Ovary (tissue), 9 donors: Measurements from ENCODE around the gene TNPO1. TPM values are rescaled to one million over a fixed set of nuclear protein-coding genes. Genes with fewer than 3 reads are reported as not detected.

Experiments
- DNase-seq, 5 donors: peaks; one replicate each; pipeline ENCODE4 v3.0.0-alpha.2; 2019 to 2020
- H3K27ac ChIP-seq, 2 donors: fragments of 200-600 bp; one replicate each; pipeline versions ENCODE4 v1.5.1 to v1.8.0; 2019 to 2022
- H3K27me3 ChIP-seq: fragments of 200-600 bp; one replicate; pipeline ENCODE4 v1.8.0; 2022
- H3K36me3 ChIP-seq: fragments of 200-600 bp; sonication (generic); one replicate; pipeline ENCODE4 v1.5.1; 2019
- H3K4me1 ChIP-seq: one replicate; pipeline ENCODE4 v1.8.1; 2013; ENCODE audit warnings: mild to moderate bottlenecking, moderate library complexity; ENCODE audit not compliant: insufficient read depth
- H3K4me3 ChIP-seq: fragments of 200-600 bp; sonication (generic); one replicate; pipeline ENCODE4 v1.5.1; 2017
- H3K9me3 ChIP-seq, 2 donors: fragments of 200-600 bp in 1 of 2; sonication (generic) in 1 of 2; one replicate each; pipeline versions ENCODE4 v1.5.1 to v1.8.1; 2013 to 2019; ENCODE audit warnings: mild to moderate bottlenecking in 1 of 2, moderate library complexity in 1 of 2
- EP300 ChIP-seq: sonication (generic); formaldehyde crosslinking; IDR thresholded peaks from one replicate; pipeline ENCODE4 v1.6.1; 2017; ENCODE audit warnings: antibody characterized with exemption
- POLR2A ChIP-seq: fragments of 450-650 bp; IDR thresholded peaks from one replicate; pipeline ENCODE4 v1.6.1; 2017; ENCODE audit warnings: antibody characterized with exemption, mild to moderate bottlenecking, moderate library complexity
- WGBS, 3 donors: extraction: QIAGEN DNeasy Blood & Tissue Kit in 1 of 3; methylation state at CpG; one replicate each; pipeline versions ENCODE4 v1.1.5 to v1.1.7; 2013 to 2017; 5-methylcytosine and 5-hydroxymethylcytosine counted together
- intact Hi-C, 4 donors: fragments of 100-400 bp; cut with DNase I; formaldehyde crosslinking; loops; one replicate each; pipeline versions ENCODE4 v1.11.0 to v1.15.1; 2022 to 2023
- polyA plus RNA-seq, 2 donors: library from polyadenylated mRNA; stranded (reverse); fragments of 200-250 nt in 1 of 2; fragments of 350-450 nt in 1 of 2; fragmentation: Illumina TruSeq in 1 of 2; extraction: RNeasy Lipid Tissue Mini Kit (QIAGEN cat#74804) in 1 of 2; gene quantifications; one replicate each; pipeline ENCODE4 v1.2.3, GENCODE V29; 2013 to 2014
- total RNA-seq, 7 donors: library from RNA; depleted of rRNA in 2 of 7; stranded (reverse); fragments of >200 nt in 2 of 7; fragmentation: NEBNext Ultra II Directional in 3 of 7; extraction: Animal tissue kit (Norgen Biotek cat#: 25700) in 3 of 7; gene quantifications; one replicate each; pipeline versions ENCODE4 v1.1.0 to v1.2.4, GENCODE V29; 2016 to 2023
- TF ChIP-seq, protein P1 (sequence below), 3 donors: fragments of 450-650 bp in 2 of 3; fragments of 200-600 bp in 1 of 3; IDR thresholded peaks; one replicate each; pipeline versions ENCODE4 v1.5.1 to v1.8.0; 2016 to 2022; ENCODE audit warnings: antibody characterized with exemption in 3 of 3, mild to moderate bottlenecking in 1 of 3
- donor health status: DM: no; HTN: no; CAD: no; lungs with moderate emphysema.
- donor health status: DM: no; HTN: no; CAD: no.
- donor health status: Bipolar disorder and iron deficiency.
- donor health status: DM: yes; HTN: yes; CAD: no.
- donor health status: DM: no; HTN: no; CAD: no.
- donor health status: DM: yes; HTN: yes; CAD: no.

TNPO1 gene
- total and polyA plus RNA-seq, 9 donors: 14.9 to 99.3 (median 61.8) TPM

DNA sequence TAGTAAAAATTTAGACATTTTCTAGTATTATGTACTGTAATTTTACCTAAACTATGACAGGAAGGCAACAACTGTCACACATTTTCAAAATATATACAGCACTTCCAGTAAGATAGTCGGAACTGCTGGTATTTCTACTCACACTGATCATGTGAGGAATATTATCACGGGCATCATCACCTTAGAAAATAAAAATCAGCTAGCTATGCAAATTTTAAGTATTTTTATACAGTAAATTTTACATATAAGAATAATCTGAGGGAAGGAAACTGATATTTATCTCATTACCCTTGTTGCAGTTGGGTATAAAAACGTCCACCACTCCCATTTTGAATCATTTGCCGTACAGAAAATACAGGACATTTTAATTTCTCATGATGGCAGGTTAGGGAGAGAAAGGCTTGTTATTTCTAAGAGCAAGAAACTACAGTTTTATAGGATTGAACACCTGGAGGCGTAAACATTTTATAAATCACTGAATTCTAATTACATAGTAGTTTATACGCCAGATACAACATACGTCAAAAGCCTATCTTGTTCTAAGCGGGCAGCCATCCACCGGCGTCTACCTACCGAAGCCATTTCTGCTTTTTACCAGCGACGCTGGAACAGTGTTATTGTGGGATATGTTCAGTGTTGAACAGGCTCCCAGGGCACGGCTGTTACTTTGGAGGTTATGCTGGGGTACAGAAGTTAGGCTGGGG is 729 bp upstream of the TNPO1 start:
- intact Hi-C loops: loop anchor here in 1 of 4 donors (2.0 to 10.0 kb wide), 2 partner anchors 33 to 139 kb away; partner anchors contain the start of gene FCHO2
- no peaks in the 10 kb centered on the region for H3K4me1 ChIP-seq
- peak overlapping the region; percentile 89 to 93 for H3K27ac ChIP-seq
- WGBS, 3 donors: 1 to 3% (median 3%) methylated on average over 14 of the region's 14 CpGs
- H3K4me3 ChIP-seq: peak overlapping the region; percentile 78
- H3K9me3 ChIP-seq: no peaks in the 10 kb centered on the region
- H3K36me3 ChIP-seq: no peaks in the 10 kb centered on the region
- TF ChIP-seq, protein P1, sequence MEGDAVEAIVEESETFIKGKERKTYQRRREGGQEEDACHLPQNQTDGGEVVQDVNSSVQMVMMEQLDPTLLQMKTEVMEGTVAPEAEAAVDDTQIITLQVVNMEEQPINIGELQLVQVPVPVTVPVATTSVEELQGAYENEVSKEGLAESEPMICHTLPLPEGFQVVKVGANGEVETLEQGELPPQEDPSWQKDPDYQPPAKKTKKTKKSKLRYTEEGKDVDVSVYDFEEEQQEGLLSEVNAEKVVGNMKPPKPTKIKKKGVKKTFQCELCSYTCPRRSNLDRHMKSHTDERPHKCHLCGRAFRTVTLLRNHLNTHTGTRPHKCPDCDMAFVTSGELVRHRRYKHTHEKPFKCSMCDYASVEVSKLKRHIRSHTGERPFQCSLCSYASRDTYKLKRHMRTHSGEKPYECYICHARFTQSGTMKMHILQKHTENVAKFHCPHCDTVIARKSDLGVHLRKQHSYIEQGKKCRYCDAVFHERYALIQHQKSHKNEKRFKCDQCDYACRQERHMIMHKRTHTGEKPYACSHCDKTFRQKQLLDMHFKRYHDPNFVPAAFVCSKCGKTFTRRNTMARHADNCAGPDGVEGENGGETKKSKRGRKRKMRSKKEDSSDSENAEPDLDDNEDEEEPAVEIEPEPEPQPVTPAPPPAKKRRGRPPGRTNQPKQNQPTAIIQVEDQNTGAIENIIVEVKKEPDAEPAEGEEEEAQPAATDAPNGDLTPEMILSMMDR (IDR thresholded peaks at IDR 0.05): no peak
- TF ChIP-seq EP300 (no peak), POLR2A (no peak)
- H3K27me3 ChIP-seq: no peaks in the 10 kb centered on the region
- DNase-seq: no peak

DNA sequence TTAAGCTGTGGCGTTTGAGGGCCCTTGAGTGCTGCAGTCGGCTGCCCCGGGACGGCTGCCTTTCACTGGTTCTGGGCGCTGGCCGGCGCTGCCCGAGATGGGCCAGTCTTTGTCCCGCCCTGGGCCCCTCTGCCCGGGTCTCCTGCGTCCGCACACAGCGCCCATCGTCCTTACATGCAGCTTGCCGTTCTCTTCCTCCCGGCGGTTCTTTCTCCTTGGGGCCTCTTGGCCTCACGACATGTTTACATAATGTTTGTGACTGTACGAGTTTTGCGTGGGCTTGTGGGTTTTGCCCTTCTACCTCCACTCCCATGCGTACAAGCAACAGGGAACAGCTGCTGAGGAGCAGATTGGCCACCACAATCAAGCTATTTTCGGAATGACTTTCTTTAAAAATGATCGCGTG is 618 bp downstream of the TNPO1 start:
- Histone ChIP-seq H3K36me3 (no peaks in the 10 kb centered on the region), H3K9me3 (no peaks in the 10 kb centered on the region), H3K4me3 (peak overlapping the region; percentile 78), H3K27me3 (no peaks in the 10 kb centered on the region), H3K4me1 (no peaks in the 10 kb centered on the region), H3K27ac (peak overlapping the region; percentile 89 to 93)
- WGBS, 3 donors: 0 to 1% (median 0%) methylated on average over 18 to 24 of the region's 24 CpGs
- intact Hi-C loops: loop anchor here in 1 of 4 donors (2.0 to 10.0 kb wide), 2 partner anchors 32 to 138 kb away; partner anchors contain the start of gene FCHO2
- peak in 4 of 5 donors; percentile 45 to 72 (median 58) for DNase-seq
- TF ChIP-seq POLR2A: no peak
- TF ChIP-seq, protein P1 (IDR thresholded peaks at IDR 0.05): peak in 1 of 3 donors; percentile 1
- no peak for TF ChIP-seq EP300

DNA sequence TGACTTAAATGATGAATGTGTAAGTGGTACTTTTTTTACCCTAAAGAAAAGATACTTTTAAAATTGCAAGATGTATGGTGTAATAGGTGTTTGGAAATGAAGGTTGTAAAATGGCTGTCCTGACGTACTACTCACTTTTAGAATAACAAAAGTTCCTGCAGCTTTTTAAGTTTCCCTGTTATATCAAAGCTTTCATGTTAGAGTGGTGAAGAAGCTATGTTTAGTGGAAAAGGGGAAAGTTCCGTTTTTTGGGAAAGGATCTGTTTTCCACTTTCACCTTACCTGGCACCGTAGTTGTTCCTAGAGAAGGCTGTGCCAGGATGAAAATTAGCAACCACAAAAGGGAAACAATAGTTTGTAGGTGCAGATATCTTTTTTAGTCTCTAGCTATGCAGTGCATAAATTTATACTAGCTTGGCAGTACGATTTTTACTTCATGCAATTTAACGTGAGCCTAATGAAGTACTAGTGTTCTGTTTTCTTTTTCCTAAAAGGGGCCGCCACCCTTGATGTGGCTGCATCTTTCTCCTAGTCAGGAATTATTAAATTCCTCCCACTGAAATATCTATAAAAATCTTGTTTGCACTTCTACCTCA is 1.3 kb downstream of the TNPO1 start:
- WGBS, 3 donors: 3 to 6% (median 3%) methylated on average over 6 of the region's 6 CpGs
- no peak for TF ChIP-seq POLR2A
- TF ChIP-seq, protein P1 (IDR thresholded peaks at IDR 0.05): no peak
- TF ChIP-seq EP300: no peak
- intact Hi-C loops: loop anchor here in 1 of 4 donors (2.0 to 10.0 kb wide), 2 partner anchors 31 to 137 kb away; partner anchors contain the start of gene FCHO2
- peak overlapping the region in 1 of 2 donors; percentile 93 for H3K27ac ChIP-seq
- peaks cover 2% of the 10 kb centered on the region for H3K4me1 ChIP-seq
- no peak for DNase-seq
- H3K27me3 ChIP-seq: no peaks in the 10 kb centered on the region
- no peaks in the 10 kb centered on the region for H3K9me3 ChIP-seq
- H3K36me3 ChIP-seq: no peaks in the 10 kb centered on the region
- H3K4me3 ChIP-seq: peak overlapping the region; percentile 78

DNA sequence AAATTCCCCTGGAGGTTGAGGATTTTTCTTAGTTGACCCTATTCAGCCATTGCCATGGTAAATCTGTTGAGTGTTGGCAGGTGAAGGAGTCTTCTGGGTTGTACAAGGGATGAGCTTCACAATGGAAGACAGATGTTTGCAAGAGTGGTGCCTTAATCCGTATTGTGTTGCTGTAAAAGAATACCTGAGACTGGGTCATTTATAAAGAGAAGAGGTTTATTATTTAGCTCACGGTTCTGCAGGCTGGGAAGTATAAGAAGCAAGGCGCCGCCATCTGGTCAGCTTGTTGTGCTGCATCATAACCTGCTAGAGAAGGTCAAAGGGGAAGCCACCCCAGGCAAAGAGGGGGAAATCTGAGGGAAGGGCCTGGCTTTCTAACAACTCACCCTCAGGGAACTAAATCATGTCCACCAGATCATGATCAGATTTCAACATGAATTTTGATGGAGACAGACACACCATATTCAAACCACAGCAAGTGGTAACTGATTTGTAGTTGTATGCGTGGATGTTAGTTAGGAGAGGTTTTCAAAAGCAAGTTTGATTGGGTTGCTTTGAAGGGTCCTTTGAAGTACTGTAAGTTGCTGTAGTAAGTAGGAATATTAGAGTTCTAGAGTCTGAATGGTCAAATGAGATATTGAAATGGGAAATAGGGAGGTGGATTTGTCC is 2.5 kb downstream of the TNPO1 start:
- DNase-seq: peak; percentile 13 to 57 (median 29)
- intact Hi-C loops: loop anchor here in 1 of 4 donors (10.0 kb wide), 1 partner anchor 136 kb away; the partner anchor contains the start of gene FCHO2

More for the DNA sequence above, 2.5 kb downstream of the TNPO1 start:
- Histone ChIP-seq H3K9me3 (no peaks in the 10 kb centered on the region), H3K4me3 (no peak overlapping the region), H3K4me1 (peaks cover 5% of the 10 kb centered on the region), H3K36me3 (no peaks in the 10 kb centered on the region), H3K27me3 (no peaks in the 10 kb centered on the region), H3K27ac (no peak overlapping the region)
- 60 to 70% (median 70%) methylated on average over 5 of the region's 5 CpGs for WGBS, 3 donors
- TF ChIP-seq, protein P1 (IDR thresholded peaks at IDR 0.05): no peak
- TF ChIP-seq POLR2A: no peak
- no peak for TF ChIP-seq EP300
